Eye (tissue), 1 donor: ENCODE measurements around the gene COL12A1.
A peak's percentile ranks its signal among the peaks of the same experiment; 100 is the strongest.

Experiments used
- DNase-seq: peaks from one replicate; pipeline ENCODE4 v3.0.0-alpha.2; 2015

Gene COL12A1

GRCh38 chr6:75094614-75095200 is 111.1 kb downstream of the COL12A1 start:
- peak; percentile 62 for DNase-seq

GRCh38 chr6:75091467-75092190 is 114.2 kb downstream of the COL12A1 start:
- no peak for DNase-seq

- no peak for DNase-seq
These were observed 115.3 kb downstream of the COL12A1 start for GRCh38 chr6:75090576-75090975.

DNA sequence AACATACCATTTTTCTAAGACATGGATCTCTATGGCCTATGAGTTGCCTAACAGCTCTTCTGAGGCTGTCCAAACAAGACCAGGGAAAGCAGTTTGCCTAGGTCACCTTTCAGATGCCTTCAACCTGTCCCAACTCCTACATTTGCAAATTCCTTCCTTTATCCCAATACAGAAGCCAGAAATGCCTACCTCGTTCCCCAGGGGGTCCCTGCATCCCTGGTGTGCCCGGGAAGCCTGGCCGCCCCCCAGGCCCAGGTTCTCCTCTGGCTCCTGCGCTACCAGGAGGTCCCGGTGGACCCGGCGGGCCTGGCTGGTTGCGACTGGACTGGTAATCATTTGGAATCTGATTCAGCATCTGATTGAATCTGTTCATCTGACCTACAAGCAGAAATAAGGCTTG is 115.9 kb downstream of the COL12A1 start:
- no peak for DNase-seq

DNA sequence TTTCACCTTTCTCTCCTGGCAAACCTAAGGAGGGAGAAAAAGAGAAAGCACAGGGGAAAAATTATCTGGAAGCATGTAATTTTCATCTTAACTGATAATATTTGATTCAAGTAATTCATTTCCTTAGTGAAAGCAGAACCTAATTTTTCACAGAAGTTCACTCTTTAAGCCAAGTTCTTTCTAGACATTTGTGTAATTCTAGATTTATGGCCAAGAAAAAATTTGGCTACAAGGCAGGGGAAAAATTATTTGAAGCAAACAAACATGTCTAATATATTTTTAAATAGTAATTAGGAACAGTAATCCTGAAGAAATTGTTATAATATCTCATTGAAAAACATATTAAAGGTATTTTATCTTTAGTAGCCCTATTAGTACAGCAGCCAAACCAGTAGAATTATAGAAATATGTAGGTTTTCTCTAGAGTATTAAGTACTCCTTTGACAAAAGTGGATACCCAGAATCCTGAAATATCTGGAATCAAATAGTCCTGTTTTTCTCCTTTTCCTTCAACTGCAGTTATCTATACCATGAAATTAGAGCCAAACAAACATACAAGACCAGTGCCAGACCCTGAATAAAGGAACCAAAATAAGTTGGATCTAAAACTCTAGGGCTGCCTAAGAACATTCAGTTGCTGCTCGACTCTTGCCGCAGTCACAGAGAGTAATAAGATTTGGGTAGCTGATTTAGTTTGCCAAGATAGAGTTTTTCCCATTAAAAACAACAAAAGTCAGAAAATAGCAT is 116.5 kb downstream of the COL12A1 start:
- DNase-seq, result no peak

GRCh38 chr6:75085931-75086635 is 119.8 kb downstream of the COL12A1 start:
- DNase-seq, result no peak

DNA sequence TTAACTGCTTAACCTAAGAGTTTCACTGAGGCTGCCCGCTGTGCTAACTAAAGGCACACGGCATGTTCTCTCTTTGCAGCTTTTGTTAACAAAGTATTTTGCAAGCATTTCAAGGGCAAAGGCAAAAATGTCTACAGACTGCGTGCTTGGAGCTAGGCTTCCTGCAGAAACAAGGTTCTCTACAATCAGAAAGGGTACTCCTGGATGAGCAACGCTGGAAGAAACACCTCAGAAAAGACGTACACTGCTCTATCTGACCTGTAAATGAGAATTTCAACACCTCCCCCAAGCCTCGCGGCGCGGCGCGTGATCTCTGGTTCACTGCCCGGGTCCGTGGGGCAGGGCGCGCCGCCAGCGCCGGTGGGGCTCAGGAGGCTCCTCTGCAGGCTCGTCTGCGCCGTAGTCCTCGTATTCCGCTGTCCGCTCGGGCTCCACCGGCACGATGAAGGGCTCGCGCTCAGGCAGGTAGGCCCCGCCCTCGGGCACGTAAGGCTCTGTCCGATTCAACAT is 120.9 kb downstream of the COL12A1 start:
- DNase-seq, result peak; percentile 71

GRCh38 chr6:75084018-75084417 is 121.8 kb downstream of the COL12A1 start:
- DNase-seq, result no peak

DNA sequence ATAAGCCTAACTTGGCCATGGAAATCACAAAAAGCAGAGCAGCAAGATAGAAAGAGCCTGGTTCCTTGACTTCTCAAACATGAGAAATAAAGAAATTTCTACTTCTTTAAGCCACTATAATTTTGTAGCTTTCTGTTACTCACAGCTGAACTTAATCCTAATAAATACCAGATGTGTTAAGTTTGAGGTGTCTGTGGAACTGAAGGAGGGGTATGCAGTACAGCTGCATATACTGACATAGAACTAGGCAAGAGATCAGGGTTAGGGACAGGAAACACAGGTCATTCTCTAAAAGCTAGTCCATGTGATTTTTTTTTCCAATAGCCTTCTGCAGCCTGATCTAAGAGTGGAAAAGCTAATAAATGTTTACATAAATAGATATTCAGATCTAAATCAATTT is 123.9 kb downstream of the COL12A1 start:
- DNase-seq, result no peak

DNA sequence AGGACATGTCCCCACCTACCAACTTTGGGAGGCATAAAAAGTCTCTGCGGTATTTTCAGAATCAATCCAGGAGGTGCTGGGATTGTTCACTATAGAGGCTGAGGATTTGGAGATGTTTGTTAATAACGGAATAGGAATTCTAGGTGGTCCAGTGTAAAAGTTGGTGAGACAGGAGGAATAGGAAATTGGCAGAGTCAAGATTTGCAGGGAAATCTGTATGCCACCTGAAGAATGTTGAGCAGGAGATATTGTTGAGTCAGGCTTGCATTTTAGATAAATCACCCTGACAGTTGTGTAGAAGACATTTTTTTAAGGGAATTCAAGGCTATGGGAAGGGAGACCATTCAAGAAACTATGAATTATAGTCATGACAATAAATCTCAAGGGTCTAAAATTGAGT is 124.8 kb downstream of the COL12A1 start:
- DNase-seq, result no peak

DNA sequence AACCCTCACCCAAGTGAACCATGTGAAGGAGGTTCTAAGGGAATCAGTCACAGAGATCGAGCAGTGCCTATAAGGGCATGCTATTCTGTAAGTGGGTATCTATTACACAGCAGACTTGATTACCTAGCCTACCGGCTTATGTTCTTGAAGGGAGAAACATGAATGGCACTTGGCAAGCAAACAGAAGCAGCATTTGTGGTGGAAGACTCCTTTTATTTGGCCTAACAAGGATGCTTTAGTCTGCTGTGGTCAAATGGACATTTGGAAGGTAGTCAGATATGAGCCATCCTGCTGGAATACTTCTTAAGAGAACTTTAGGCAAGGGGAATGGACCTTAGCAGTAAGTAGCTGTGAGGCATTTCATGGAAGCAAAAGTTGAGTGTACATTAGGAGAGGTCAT is 126.3 kb downstream of the COL12A1 start:
- DNase-seq, result no peak

- DNase-seq, result no peak
These were observed 128.2 kb downstream of the COL12A1 start for GRCh38 chr6:75077701-75078100.

GRCh38 chr6:75076009-75076408 is 129.8 kb downstream of the COL12A1 start:
- DNase-seq, result no peak

- DNase-seq, result no peak
These were observed 135.6 kb downstream of the COL12A1 start for GRCh38 chr6:75070244-75070643.

DNA sequence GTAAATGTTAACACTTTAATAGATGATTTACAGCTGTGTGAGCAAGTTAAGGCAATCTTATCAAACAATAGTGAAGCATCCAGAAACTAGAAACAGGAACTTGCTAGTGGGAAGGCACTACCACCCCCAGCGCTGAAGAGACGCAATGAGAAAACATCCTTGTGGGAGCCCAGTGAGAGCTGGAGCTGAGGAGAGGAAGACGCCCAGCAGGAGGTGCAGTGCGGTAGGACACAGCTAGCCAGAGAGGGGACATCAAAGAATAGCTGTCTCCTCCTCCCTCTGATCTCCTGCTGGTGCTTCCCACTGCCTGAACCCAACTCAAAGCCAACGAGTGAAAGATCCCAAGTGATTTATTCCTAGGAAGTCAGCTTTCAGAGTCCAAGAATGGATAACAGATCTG is 140.3 kb downstream of the COL12A1 start:
- DNase-seq, result no peak

DNA sequence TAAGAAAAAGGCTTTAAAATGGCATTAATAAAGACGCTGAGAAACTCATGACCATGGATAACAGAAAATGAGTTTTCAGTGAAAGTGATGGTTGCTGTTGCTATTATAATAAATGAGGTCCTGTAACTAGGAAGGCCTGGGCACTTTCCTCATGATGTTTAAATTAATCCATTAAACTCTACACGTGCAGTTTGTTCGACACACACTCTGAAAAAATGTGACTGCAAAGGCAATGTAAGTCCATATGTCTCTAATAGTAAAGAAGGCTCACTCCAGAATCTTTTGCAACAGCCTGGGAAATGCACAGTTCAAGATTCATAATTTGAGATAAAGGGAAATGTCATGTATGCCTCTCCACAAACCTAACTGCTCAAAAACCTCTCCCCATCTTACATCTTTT is 153.4 kb downstream of the COL12A1 start:
- DNase-seq, result peak; percentile 32

- DNase-seq, result no peak
These were observed 156.5 kb downstream of the COL12A1 start for GRCh38 chr6:75049308-75049707.

DNA sequence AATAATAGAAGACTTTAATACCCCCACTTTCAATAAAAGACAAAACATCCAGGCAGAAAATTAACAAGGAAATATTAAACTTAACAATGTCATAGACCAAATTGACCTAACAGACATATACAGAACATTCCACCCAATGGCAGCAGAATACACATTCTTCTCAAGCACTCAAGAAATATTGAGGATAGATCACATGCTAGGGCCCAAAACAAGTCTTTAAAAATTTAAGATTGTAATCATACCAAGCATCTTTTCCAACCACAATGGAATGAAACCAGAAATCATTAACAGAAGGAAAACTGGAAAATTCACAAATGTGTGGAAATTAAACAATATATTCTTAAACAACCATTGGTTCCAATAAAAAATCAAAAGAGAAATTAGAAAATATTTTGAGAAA is 161.0 kb downstream of the COL12A1 start:
- DNase-seq, result no peak

GRCh38 chr6:75041381-75041780 is 164.5 kb downstream of the COL12A1 start:
- DNase-seq, result no peak
